HEK293T (cell line): Measurements from ENCODE around the gene LRSAM1.

Experiments used
- FOXA1 ChIP-seq: fragments of 450-650 bp; IDR thresholded peaks from 2 replicates; pipeline ENCODE4 v1.6.1; 2016; ENCODE audit warnings: mild to moderate bottlenecking
- FOXM1 ChIP-seq: fragments of 450-650 bp; IDR thresholded peaks from 2 replicates; pipeline ENCODE4 v1.6.1; 2017; ENCODE audit warnings: mild to moderate bottlenecking, borderline replicate concordance
- LEF1 ChIP-seq: fragments of 450-650 bp; IDR thresholded peaks from 2 replicates; pipeline ENCODE4 v1.6.1; 2017; ENCODE audit warnings: mild to moderate bottlenecking, borderline replicate concordance
- NFRKB ChIP-seq: fragments of 450-650 bp; IDR thresholded peaks from 2 replicates; pipeline ENCODE4 v1.6.1; 2016; ENCODE audit warnings: mild to moderate bottlenecking, moderate library complexity
- SUZ12 ChIP-seq: fragments of 450-650 bp; IDR thresholded peaks from 2 replicates; pipeline ENCODE4 v1.6.1; 2016; ENCODE audit warnings: mild to moderate bottlenecking

DNA sequence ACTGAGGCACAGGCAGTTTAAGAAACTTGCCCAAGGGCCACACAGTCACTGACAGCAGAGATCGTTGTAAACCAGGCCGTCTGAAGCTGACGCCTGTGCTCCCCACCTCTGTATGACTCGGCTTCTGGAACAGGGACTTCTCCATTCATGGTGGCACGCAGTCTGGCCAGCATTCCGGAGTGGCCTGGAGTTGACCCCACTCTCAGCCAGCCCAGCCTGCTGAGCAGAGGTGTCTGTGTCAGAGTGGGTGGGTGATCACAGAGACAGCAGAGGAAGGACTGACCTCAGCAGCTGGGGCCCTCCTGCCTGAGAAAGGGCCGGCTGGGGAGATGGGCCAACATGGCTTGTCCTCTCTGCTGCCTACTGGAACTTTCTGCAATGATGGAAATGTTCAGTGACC is 12.6 kb downstream of the LRSAM1 start:
- TF ChIP-seq LEF1 (no peak), FOXM1 (no peak), FOXA1 (no peak), SUZ12 (no peak), NFRKB (no peak)
